CD14-positive monocyte (primary cell): Measurements from ENCODE around the gene ESPN. TPM values are rescaled to one million over a fixed set of nuclear protein-coding genes. Genes with fewer than 3 reads are reported as not detected.

Source experiments
- DNase-seq, 3 donors: peaks; one replicate each; pipeline ENCODE4 v3.0.0-alpha.2; 2011 to 2022
- H2AFZ ChIP-seq: 2 replicates; pipeline ENCODE4 v1.6.0; 2012; ENCODE audit warnings: mild to moderate bottlenecking, low read depth, low read length, inconsistent platforms; ENCODE audit not compliant: insufficient read depth, poor library complexity, severe bottlenecking
- H3K27ac ChIP-seq, 2 donors: 1 replicate in 1 of 2; 2 replicates in 1 of 2; pipeline ENCODE4 v1.5.1; 2012 to 2013; ENCODE audit warnings: low read length in 2 of 2, control low read depth in 1 of 2, inconsistent platforms in 1 of 2, low read depth in 1 of 2, mild to moderate bottlenecking in 1 of 2
- H3K27me3 ChIP-seq, 2 donors: one replicate each; pipeline versions ENCODE4 v1.6.0 to v1.6.1; 2011 to 2013; ENCODE audit warnings: low read length in 2 of 2; ENCODE audit not compliant: control insufficient read depth in 2 of 2, insufficient read depth in 2 of 2
- H3K36me3 ChIP-seq, 2 donors: replicated peaks in 1 of 2; 1 replicate in 1 of 2; 2 replicates in 1 of 2; pipeline versions ENCODE4 v1.5.1 to v1.6.1; 2012 to 2013; ENCODE audit warnings: low read length in 2 of 2, control low read depth in 1 of 2, inconsistent platforms in 1 of 2, mild to moderate bottlenecking in 1 of 2; ENCODE audit not compliant: insufficient read depth in 2 of 2, control insufficient read depth in 1 of 2
- H3K4me1 ChIP-seq, 2 donors: 1 replicate in 1 of 2; 2 replicates in 1 of 2; pipeline versions ENCODE4 v1.5.1 to v1.6.1; 2012 to 2013; ENCODE audit warnings: low read length in 2 of 2, control low read depth in 1 of 2, inconsistent platforms in 1 of 2, mild to moderate bottlenecking in 1 of 2, moderate library complexity in 1 of 2; ENCODE audit not compliant: insufficient read depth in 2 of 2, control insufficient read depth in 1 of 2
- H3K4me2 ChIP-seq: replicated peaks from 2 replicates; pipeline ENCODE3; 2012; ENCODE audit warnings: low read length, moderate library complexity, mild to moderate bottlenecking; ENCODE audit not compliant: poor library complexity, severe bottlenecking; ENCODE audit errors: extremely low read depth
- H3K4me3 ChIP-seq, 3 experiments: fragments of 200-600 bp in 1 of 3; sonication (generic) in 1 of 3; replicated peaks in 1 of 3; 1 replicate in 2 of 3; 2 replicates in 1 of 3; pipeline ENCODE4 v1.5.1; 2011 to 2013; ENCODE audit warnings: low read length in 3 of 3, mild to moderate bottlenecking in 3 of 3, control low read depth in 2 of 3, low read depth in 2 of 3, inconsistent platforms in 1 of 3, moderate library complexity in 1 of 3
- H3K79me2 ChIP-seq: 2 replicates; pipeline ENCODE4 v1.6.0; 2012; ENCODE audit warnings: mild to moderate bottlenecking, control low read depth, inconsistent platforms, low read length, moderate library complexity; ENCODE audit not compliant: insufficient read depth
- H3K9ac ChIP-seq: 2 replicates; pipeline ENCODE4 v1.6.0; 2017; ENCODE audit warnings: low read length, mild to moderate bottlenecking; ENCODE audit not compliant: insufficient read depth, poor library complexity, severe bottlenecking
- H3K9me3 ChIP-seq, 2 donors: replicated peaks in 1 of 2; 1 replicate in 1 of 2; 2 replicates in 1 of 2; pipeline versions ENCODE4 v1.5.1 to v1.6.1; 2012 to 2013; ENCODE audit warnings: low read length in 2 of 2, control low read depth in 1 of 2; ENCODE audit not compliant: control insufficient read depth in 1 of 2, insufficient read depth in 1 of 2
- H4K20me1 ChIP-seq: 2 replicates; pipeline ENCODE4 v1.6.0; 2012; ENCODE audit warnings: mild to moderate bottlenecking, low read length, control low read depth, moderate library complexity; ENCODE audit not compliant: insufficient read depth
- H3K27ac Mint-ChIP-seq, 7 donors: one replicate each; pipeline ENCODE4 v1.8.0; 2020; ENCODE audit warnings: mild to moderate bottlenecking in 7 of 7, mixed read lengths in 7 of 7, moderate library complexity in 6 of 7, inconsistent platforms in 2 of 7
- H3K27me3 Mint-ChIP-seq, 3 donors: one replicate each; pipeline ENCODE4 v1.8.0; 2021 to 2022; ENCODE audit warnings: low read depth in 3 of 3, mild to moderate bottlenecking in 3 of 3, mixed read lengths in 3 of 3, moderate library complexity in 3 of 3, inconsistent platforms in 1 of 3
- H3K36me3 Mint-ChIP-seq, 2 donors: one replicate each; pipeline ENCODE4 v1.8.0; 2020; ENCODE audit warnings: mixed read lengths in 2 of 2, inconsistent platforms in 1 of 2, mild to moderate bottlenecking in 1 of 2
- H3K4me1 Mint-ChIP-seq: one replicate; pipeline ENCODE4 v1.8.0; 2020; ENCODE audit warnings: mild to moderate bottlenecking, mixed read lengths
- H3K4me3 Mint-ChIP-seq, 2 donors: one replicate each; pipeline ENCODE4 v1.8.0; 2020; ENCODE audit warnings: mild to moderate bottlenecking in 2 of 2, mixed read lengths in 2 of 2, moderate library complexity in 1 of 2
- H3K9me3 Mint-ChIP-seq, 7 donors: one replicate each; pipeline ENCODE4 v1.8.0; 2020 to 2022; ENCODE audit warnings: mixed read lengths in 7 of 7, mild to moderate bottlenecking in 6 of 7, moderate library complexity in 6 of 7, inconsistent platforms in 2 of 7
- WGBS: methylation state at CpG from one replicate; pipeline ENCODE4 v1.1.5; 2013; ENCODE audit warnings: missing lambda C conversion rate; ENCODE audit not compliant: insufficient coverage; 5-methylcytosine and 5-hydroxymethylcytosine counted together
- intact Hi-C, 2 donors: fragments of 100-400 bp; cut with micrococcal nuclease; formaldehyde crosslinking; loops; one replicate each; pipeline versions ENCODE4 v1.15.0 to v1.15.1; 2023
- polyA plus RNA-seq, 3 donors: library from polyadenylated mRNA; depleted of rRNA in 1 of 3; unstranded in 2 of 3; stranded (reverse) in 1 of 3; fragments of 300-500 nt in 2 of 3; fragments of >200 nt in 1 of 3; fragmentation: Illumina TruSeq in 2 of 3; gene quantifications; 1 replicate in 2 of 3; 2 replicates in 1 of 3; pipeline ENCODE4 v1.2.3, GENCODE V29; 2012 to 2021
- TF ChIP-seq, protein P1 (sequence below): fragments of 200-600 bp; IDR thresholded peaks from one replicate; pipeline ENCODE4 v1.8.0; 2022; ENCODE audit warnings: antibody characterized with exemption, mild to moderate bottlenecking

ESPN gene
- polyA plus RNA-seq, 3 donors: not detected

DNA sequence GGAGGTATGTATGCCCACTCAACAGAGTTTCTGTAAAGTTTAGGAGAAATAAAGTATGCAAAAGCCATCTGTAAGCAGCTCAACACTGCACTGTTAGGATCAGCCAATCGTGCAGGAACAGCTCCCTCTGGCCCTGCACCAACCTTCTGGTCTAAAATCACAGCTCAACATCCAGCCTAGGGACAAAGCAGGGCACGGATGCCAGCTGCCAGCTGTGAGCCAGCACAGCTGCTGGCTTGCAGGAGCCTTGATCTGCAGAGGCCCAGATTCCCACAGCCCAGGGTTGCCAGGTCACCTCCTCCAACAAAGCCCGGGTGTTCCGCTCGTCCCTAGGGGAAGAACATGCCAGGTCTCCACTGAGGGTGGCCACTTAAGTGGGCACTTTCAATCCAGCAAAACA is 39.6 kb upstream of the ESPN start:
- Histone ChIP-seq H3K79me2 (peaks cover 3% of the 10 kb centered on the region), H3K4me2 (no peak overlapping the region), H3K4me1 (no peaks in the 10 kb centered on the region), H3K9me3 (peaks cover 0 to 5% of the 10 kb centered on the region in 2 donors), H3K27ac (no peak overlapping the region), H3K27me3 (no peaks in the 10 kb centered on the region), H3K4me3 (no peak overlapping the region), H2AFZ (no peak overlapping the region), H4K20me1 (no peaks in the 10 kb centered on the region), H3K36me3 (no peaks in the 10 kb centered on the region), H3K9ac (no peak overlapping the region)
- Mint-ChIP-seq H3K4me3 (no peak overlapping the region), H3K36me3 (no peaks in the 10 kb centered on the region), H3K27ac (no peak overlapping the region), H3K4me1 (peaks cover 4% of the 10 kb centered on the region), H3K9me3 (peaks cover 4 to 18% (median 10%) of the 10 kb centered on the region in 7 donors), H3K27me3 (peaks cover 0 to 1% (median 0%) of the 10 kb centered on the region in 3 donors)
- 92% methylated on average over 5 of the region's 5 CpGs for WGBS
- DNase-seq: no peak
- intact Hi-C loops: no loop called here
- TF ChIP-seq, protein P1, sequence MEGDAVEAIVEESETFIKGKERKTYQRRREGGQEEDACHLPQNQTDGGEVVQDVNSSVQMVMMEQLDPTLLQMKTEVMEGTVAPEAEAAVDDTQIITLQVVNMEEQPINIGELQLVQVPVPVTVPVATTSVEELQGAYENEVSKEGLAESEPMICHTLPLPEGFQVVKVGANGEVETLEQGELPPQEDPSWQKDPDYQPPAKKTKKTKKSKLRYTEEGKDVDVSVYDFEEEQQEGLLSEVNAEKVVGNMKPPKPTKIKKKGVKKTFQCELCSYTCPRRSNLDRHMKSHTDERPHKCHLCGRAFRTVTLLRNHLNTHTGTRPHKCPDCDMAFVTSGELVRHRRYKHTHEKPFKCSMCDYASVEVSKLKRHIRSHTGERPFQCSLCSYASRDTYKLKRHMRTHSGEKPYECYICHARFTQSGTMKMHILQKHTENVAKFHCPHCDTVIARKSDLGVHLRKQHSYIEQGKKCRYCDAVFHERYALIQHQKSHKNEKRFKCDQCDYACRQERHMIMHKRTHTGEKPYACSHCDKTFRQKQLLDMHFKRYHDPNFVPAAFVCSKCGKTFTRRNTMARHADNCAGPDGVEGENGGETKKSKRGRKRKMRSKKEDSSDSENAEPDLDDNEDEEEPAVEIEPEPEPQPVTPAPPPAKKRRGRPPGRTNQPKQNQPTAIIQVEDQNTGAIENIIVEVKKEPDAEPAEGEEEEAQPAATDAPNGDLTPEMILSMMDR: no peak

DNA sequence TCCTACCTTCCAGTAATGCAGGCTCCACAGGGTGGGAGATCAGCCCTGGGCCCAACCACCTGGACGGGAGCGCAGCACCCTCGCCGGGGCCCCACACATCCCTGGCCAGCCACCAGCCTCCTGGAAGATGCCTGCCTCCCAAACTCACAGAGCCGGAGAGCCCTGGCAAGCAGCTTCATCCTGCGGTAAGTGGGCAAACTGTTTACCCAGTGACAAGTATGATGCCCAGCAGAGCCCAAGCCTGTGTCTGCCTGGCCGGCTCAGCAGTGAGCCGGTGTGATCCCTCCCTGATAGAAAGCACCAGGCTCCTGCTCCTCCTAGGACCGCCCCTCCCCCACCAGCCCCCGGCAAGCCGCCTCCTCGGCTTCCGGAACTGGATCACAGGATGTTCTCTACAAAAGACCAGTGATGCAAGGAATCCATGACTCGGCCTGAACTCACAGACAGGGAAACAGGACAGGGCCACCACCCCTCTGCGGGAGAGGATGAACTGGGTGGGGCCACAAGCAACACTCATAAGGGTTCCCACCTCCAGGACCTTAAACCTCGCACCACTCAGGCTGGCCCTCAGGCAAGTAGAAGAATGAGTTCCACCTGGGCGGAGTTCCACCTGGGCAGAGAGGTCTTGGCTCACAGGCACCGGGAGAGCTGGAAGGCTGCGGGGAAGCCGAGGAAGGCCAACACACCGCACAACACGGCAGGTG is 38.9 kb upstream of the ESPN start:
- 85% methylated on average over 18 of the region's 22 CpGs for WGBS
- Histone ChIP-seq H2AFZ (no peak overlapping the region), H3K4me2 (no peak overlapping the region)

More for the DNA sequence above, 38.9 kb upstream of the ESPN start:
- H3K27ac ChIP-seq: no peak overlapping the region
- peaks cover 4% of the 10 kb centered on the region for H3K4me1 Mint-ChIP-seq
- peak overlapping the region in 1 of 7 donors; percentile 21 for H3K27ac Mint-ChIP-seq
- no peak overlapping the region for H3K4me3 ChIP-seq
- peaks cover 3% of the 10 kb centered on the region for H3K79me2 ChIP-seq
- no peak overlapping the region for H3K4me3 Mint-ChIP-seq
- H3K36me3 Mint-ChIP-seq: no peaks in the 10 kb centered on the region
- no peak for DNase-seq
- H3K36me3 ChIP-seq: no peaks in the 10 kb centered on the region
- H3K27me3 ChIP-seq: no peaks in the 10 kb centered on the region
- H4K20me1 ChIP-seq: no peaks in the 10 kb centered on the region
- intact Hi-C loops: no loop called here
- TF ChIP-seq, protein P1: no peak
- H3K9me3 Mint-ChIP-seq: peaks cover 3 to 13% (median 8%) of the 10 kb centered on the region in 7 donors
- peaks cover 0 to 5% of the 10 kb centered on the region in 2 donors for H3K9me3 ChIP-seq
- H3K9ac ChIP-seq: no peak overlapping the region
- no peaks in the 10 kb centered on the region for H3K4me1 ChIP-seq
- H3K27me3 Mint-ChIP-seq: peaks cover 0 to 1% (median 0%) of the 10 kb centered on the region in 3 donors
